Measurements from ENCODE around the gene ARHGAP32. TPM values are rescaled to one million over a fixed set of nuclear protein-coding genes. Genes with fewer than 3 reads are reported as not detected.

Gene ARHGAP32
- total RNA-seq, 1 experiment from 2014 or later = 27.8 TPM

GRCh38 chr11:129034001-129034400, 158.1 kb downstream of the ARHGAP32 start:
- ATAC-seq (no peak), DNase-seq (ENCODE audit: low read depth, low spot score) (no peak)
- no peaks in the 10 kb centered on the region for H4K20me1 ChIP-seq (ENCODE audit: insufficient read depth)
- H3K9me3 ChIP-seq (ENCODE audit: control insufficient read depth in 1 of 2, insufficient read depth in 1 of 2, low read depth in 1 of 2, low read length in 2 of 2) = no peaks in the 10 kb centered on the region
- no peak overlapping the region for H3K9ac ChIP-seq (ENCODE audit: low read length)
- H3K9me2 ChIP-seq (ENCODE audit: insufficient read depth) = no peaks in the 10 kb centered on the region
- no peaks in the 10 kb centered on the region for H3K27me3 ChIP-seq (ENCODE audit: insufficient read depth, low read length)
- RAD21 ChIA-PET (ENCODE audit: low non-redundant PET in 1 of 2, low total read pairs in 2 of 2, uncharacterized antibody in 2 of 2, unreplicated experiment in 2 of 2) = no interaction called here
- no peaks in the 10 kb centered on the region for H3K36me3 ChIP-seq (ENCODE audit: control insufficient read depth in 1 of 2, insufficient read depth in 2 of 2, low read length in 2 of 2)
- POLR2A ChIA-PET = interaction anchor here (0.9 to 1.3 kb wide), 2 partner anchors 10 to 11 kb away, joined by 3 to 6 read pairs; no protein-coding TSS in a partner anchor
- intact Hi-C loops (cut with micrococcal nuclease) = no loop called here
- no peak for TF ChIP-seq FOSL1 (IDR thresholded peaks at IDR 0.05; ENCODE audit: low read depth)
- TF ChIP-seq REST (IDR thresholded peaks at IDR 0.05; ENCODE audit: low read depth) = no peak
- TF ChIP-seq ATF3 (IDR thresholded peaks at IDR 0.05) = no peak
- TF ChIP-seq CEBPB (IDR thresholded peaks at IDR 0.05; ENCODE audit: low read depth) = no peak
- no peak for TF ChIP-seq ZNF274 (IDR thresholded peaks at IDR 0.05; ENCODE audit: low read depth, low read length)
- no peak for TF ChIP-seq CBX3 (IDR thresholded peaks at IDR 0.05; ENCODE audit: low read depth)
- no peak for TF ChIP-seq SRF (IDR thresholded peaks at IDR 0.05; ENCODE audit: low read depth)
- no peak for TF ChIP-seq SP1 (IDR thresholded peaks at IDR 0.05; ENCODE audit: low read depth)
- TF ChIP-seq JUND (IDR thresholded peaks at IDR 0.05) = no peak
- no peak for TF ChIP-seq RAD21 (IDR thresholded peaks at IDR 0.05; ENCODE audit: low read depth)
- no peak overlapping the region for H3K4me3 ChIP-seq (replicated peaks in 1 of 2; ENCODE audit: low read depth in 1 of 2, low read length in 2 of 2)
- no peak overlapping the region for H3K27ac ChIP-seq (ENCODE audit: low read depth, low read length)
- BruUV-seq (replicated peaks) = no TSS peak
- H3K4me1 ChIP-seq (ENCODE audit: control insufficient read depth in 1 of 2, insufficient read depth in 2 of 2, low read length in 2 of 2) = no peaks in the 10 kb centered on the region
- H2AFZ ChIP-seq (ENCODE audit: low read depth, low read length, poor library complexity, severe bottlenecking) = no peak overlapping the region
- CTCF ChIA-PET = no interaction called here
- no peak overlapping the region for H3K4me2 ChIP-seq (ENCODE audit: low read length)
- no peaks in the 10 kb centered on the region for H3K79me2 ChIP-seq (ENCODE audit: insufficient read depth, low read length)
